H1 (cell line): ENCODE measurements around the gene ORC5. TPM values are rescaled to one million over a fixed set of nuclear protein-coding genes. Genes with fewer than 3 reads are reported as not detected.

Source experiments
- CTCF ChIA-PET: fragments of 300-600 bp; sonication (Branson Sonifier 250); formaldehyde crosslinking; loops from one replicate; lab custom pipeline; 2021; ENCODE audit not compliant: partially characterized antibody; lab: Charles Lee
- POLR2A ChIA-PET: fragments of 300-600 bp; sonication (Branson Sonifier 250); formaldehyde crosslinking; loops from one replicate; lab custom pipeline; 2021; ENCODE audit warnings: inconsistent platforms; ENCODE audit not compliant: partially characterized antibody; lab: Charles Lee
- DNase-seq, 2 experiments: peaks; one replicate each; pipeline versions ENCODE4 v3.0.0 to v3.0.0-alpha.2; 2010 to 2022; ENCODE audit warnings: low spot score in 2 of 2, low read depth in 1 of 2, mixed read lengths in 1 of 2
- FAIRE-seq: peaks from 2 replicates; lab custom pipeline; 2011; peaks lifted over from hg19 to GRCh38; lab: Jason Lieb, UNC
- H2AFZ ChIP-seq: 2 replicates; pipeline ENCODE4 v1.8.1; 2012; ENCODE audit warnings: low read length, inconsistent platforms
- H2AK5ac ChIP-seq: 2 replicates; pipeline ENCODE4 v1.6.1; 2013; ENCODE audit warnings: low read depth, low read length
- H2BK120ac ChIP-seq: replicated peaks from 2 replicates; pipeline ENCODE3; 2013; ENCODE audit warnings: low read depth, low read length, inconsistent platforms
- H2BK12ac ChIP-seq: 2 replicates; pipeline ENCODE4 v1.6.1; 2013; ENCODE audit warnings: low read depth, low read length
- H2BK15ac ChIP-seq: 2 replicates; pipeline ENCODE4 v1.6.1; 2013; ENCODE audit warnings: low read length
- H2BK20ac ChIP-seq: 2 replicates; pipeline ENCODE4 v1.6.1; 2013; ENCODE audit warnings: low read length
- H2BK5ac ChIP-seq: 2 replicates; pipeline ENCODE4 v1.6.1; 2013; ENCODE audit warnings: low read depth, low read length
- H3K14ac ChIP-seq: 2 replicates; pipeline ENCODE4 v1.6.1; 2013; ENCODE audit warnings: inconsistent platforms; ENCODE audit not compliant: insufficient read length
- H3K18ac ChIP-seq: 2 replicates; pipeline ENCODE4 v1.6.1; 2013; ENCODE audit warnings: low read length; ENCODE audit errors: extremely low read depth
- H3K23ac ChIP-seq: 2 replicates; pipeline ENCODE4 v1.6.1; 2013; ENCODE audit warnings: inconsistent platforms; ENCODE audit not compliant: insufficient read length
- H3K23me2 ChIP-seq: 2 replicates; pipeline ENCODE4 v1.6.1; 2013; ENCODE audit warnings: low read depth, low read length
- H3K27ac ChIP-seq: 2 replicates; pipeline ENCODE4 v1.6.1; 2011; ENCODE audit warnings: low read depth, low read length, inconsistent platforms
- H3K27me3 ChIP-seq, 4 experiments: replicated peaks in 1 of 4; 1 replicate in 1 of 4; 2 replicates in 3 of 4; pipeline versions ENCODE4 v1.6.1 to v1.8.1; 2011 to 2013; ENCODE audit warnings: low read length in 3 of 4, mild to moderate bottlenecking in 3 of 4, inconsistent platforms in 2 of 4, mixed read lengths in 2 of 4, moderate library complexity in 1 of 4; ENCODE audit not compliant: control insufficient read depth in 3 of 4, insufficient read depth in 3 of 4; ENCODE audit errors: extremely low read depth in 1 of 4
- H3K36me3 ChIP-seq, 4 experiments: 2 replicates each; pipeline versions ENCODE4 v1.6.1 to v1.8.1; 2011 to 2013; ENCODE audit warnings: mild to moderate bottlenecking in 4 of 4, low read length in 3 of 4, moderate library complexity in 2 of 4, control low read depth in 1 of 4, inconsistent platforms in 1 of 4; ENCODE audit not compliant: insufficient read depth in 4 of 4, control insufficient read depth in 2 of 4
- H3K4ac ChIP-seq: replicated peaks from 2 replicates; pipeline ENCODE3; 2013; ENCODE audit warnings: low read length, low read depth, mixed read lengths, inconsistent platforms; ENCODE audit not compliant: insufficient read length
- H3K4me1 ChIP-seq, 4 experiments: replicated peaks in 1 of 4; 1 replicate in 1 of 4; 2 replicates in 3 of 4; pipeline versions ENCODE4 v1.6.1 to v1.8.1; 2011 to 2013; ENCODE audit warnings: low read length in 3 of 4, inconsistent platforms in 2 of 4, mixed read lengths in 1 of 4; ENCODE audit not compliant: insufficient read depth in 4 of 4, control insufficient read depth in 3 of 4
- H3K4me2 ChIP-seq, 2 experiments: 2 replicates each; pipeline versions ENCODE4 v1.6.1 to v1.8.1; 2011 to 2013; ENCODE audit warnings: low read depth in 2 of 2, low read length in 2 of 2, control low read depth in 1 of 2, inconsistent platforms in 1 of 2, mild to moderate bottlenecking in 1 of 2; ENCODE audit not compliant: insufficient read depth in 1 of 2
- H3K4me3 ChIP-seq, 4 experiments: fragments of 200-600, 300-600 bp in 1 of 4; sonication (generic), shearing (Covaris generic), sonication (Bioruptor Twin) in 1 of 4; 2 replicates each; pipeline versions ENCODE4 v1.5.1 to v1.8.1; 2011 to 2016; ENCODE audit warnings: low read length in 4 of 4, low read depth in 3 of 4, control low read depth in 2 of 4, inconsistent platforms in 2 of 4, mild to moderate bottlenecking in 2 of 4, mixed read lengths in 1 of 4, moderate library complexity in 1 of 4; ENCODE audit not compliant: insufficient read depth in 2 of 4; ENCODE audit errors: extremely low read depth in 1 of 4
- H3K56ac ChIP-seq: replicated peaks from 2 replicates; pipeline ENCODE3; 2013; ENCODE audit warnings: low read depth, mild to moderate bottlenecking, mixed read lengths, low read length, inconsistent platforms; ENCODE audit not compliant: insufficient read length
- H3K79me1 ChIP-seq: 2 replicates; pipeline ENCODE4 v1.6.1; 2013; ENCODE audit warnings: low read depth, low read length, control low read depth
- H3K79me2 ChIP-seq, 2 experiments: 2 replicates each; pipeline versions ENCODE4 v1.6.1 to v1.8.1; 2012 to 2013; ENCODE audit warnings: low read length in 2 of 2, mild to moderate bottlenecking in 2 of 2, inconsistent platforms in 1 of 2; ENCODE audit not compliant: insufficient read depth in 2 of 2, control insufficient read depth in 1 of 2
- H3K9ac ChIP-seq, 4 experiments: replicated peaks in 1 of 4; 1 replicate in 1 of 4; 2 replicates in 3 of 4; pipeline versions ENCODE4 v1.6.1 to v1.8.1; 2011 to 2013; ENCODE audit warnings: low read depth in 3 of 4, low read length in 3 of 4, control low read depth in 2 of 4, mild to moderate bottlenecking in 2 of 4, moderate library complexity in 2 of 4, inconsistent platforms in 1 of 4; ENCODE audit errors: extremely low read depth in 1 of 4
- H3K9me3 ChIP-seq, 2 experiments: 2 replicates each; pipeline versions ENCODE4 v1.6.1 to v1.8.1; 2012 to 2013; ENCODE audit warnings: mild to moderate bottlenecking in 2 of 2, moderate library complexity in 2 of 2, control low read depth in 1 of 2, inconsistent platforms in 1 of 2, low read depth in 1 of 2, low read length in 1 of 2, mixed read lengths in 1 of 2; ENCODE audit not compliant: insufficient read depth in 2 of 2
- H4K20me1 ChIP-seq, 2 experiments: replicated peaks in 1 of 2; 2 replicates each; pipeline versions ENCODE3 to v1.8.1; 2011 to 2013; ENCODE audit warnings: inconsistent platforms in 2 of 2, low read length in 2 of 2, mild to moderate bottlenecking in 1 of 2; ENCODE audit not compliant: insufficient read depth in 2 of 2, control insufficient read depth in 1 of 2
- H4K5ac ChIP-seq: 2 replicates; pipeline ENCODE4 v1.6.1; 2013; ENCODE audit warnings: low read length, low read depth, mixed read lengths, inconsistent platforms; ENCODE audit not compliant: insufficient read length
- H4K8ac ChIP-seq: 2 replicates; pipeline ENCODE4 v1.8.0; 2013; ENCODE audit warnings: mild to moderate bottlenecking, moderate library complexity, low read length, inconsistent platforms; ENCODE audit not compliant: insufficient read depth; ENCODE audit errors: extremely low read depth
- H4K91ac ChIP-seq: replicated peaks from 2 replicates; pipeline ENCODE3; 2013; ENCODE audit warnings: low read length, mixed read lengths, inconsistent platforms; ENCODE audit not compliant: insufficient read length
- BCL11A ChIP-seq, 2 experiments: IDR thresholded peaks; one replicate each; pipeline ENCODE4 v1.6.1; 2011; ENCODE audit warnings: low read depth in 2 of 2, low read length in 2 of 2, mild to moderate bottlenecking in 2 of 2
- CHD2 ChIP-seq: IDR thresholded peaks from 2 replicates; pipeline ENCODE4 v1.6.1; 2012; ENCODE audit warnings: low read length, improper control_type of control experiment
- E2F6 ChIP-seq: IDR thresholded peaks from 2 replicates; pipeline ENCODE4 v1.6.1; 2012; ENCODE audit warnings: inconsistent platforms
- EGR1 ChIP-seq: IDR thresholded peaks from 2 replicates; pipeline ENCODE4 v1.6.1; 2011; ENCODE audit warnings: low read depth, low read length, borderline replicate concordance
- JUND ChIP-seq: IDR thresholded peaks from 2 replicates; pipeline ENCODE4 v1.6.1; 2011; ENCODE audit warnings: mild to moderate bottlenecking, improper control_type of control experiment, low read length
- KDM4A ChIP-seq: IDR thresholded peaks from one replicate; pipeline ENCODE4 v1.7.1; 2012; ENCODE audit warnings: low read depth, mild to moderate bottlenecking, moderate library complexity, low read length, inconsistent platforms; ENCODE audit not compliant: severe bottlenecking
- MAX ChIP-seq: IDR thresholded peaks from 2 replicates; pipeline ENCODE4 v1.6.1; 2012; ENCODE audit warnings: inconsistent platforms
- NANOG ChIP-seq: IDR thresholded peaks from 2 replicates; pipeline ENCODE4 v1.6.1; 2011; ENCODE audit warnings: low read length, low read depth, mild to moderate bottlenecking, inconsistent platforms; ENCODE audit not compliant: insufficient read depth, poor library complexity, severe bottlenecking
- PHF8 ChIP-seq: fragments of 200-600 bp; sonication (generic); conservative IDR thresholded peaks from 2 replicates; pipeline ENCODE4 v1.7.1; 2012; ENCODE audit warnings: low read depth, mild to moderate bottlenecking, inconsistent platforms, low read length, moderate library complexity
- SAP30 ChIP-seq: fragments of 300-600 bp; sonication (generic); IDR thresholded peaks from 2 replicates; pipeline ENCODE4 v1.7.1; 2012; ENCODE audit warnings: low read length, moderate library complexity, mild to moderate bottlenecking, inconsistent platforms; ENCODE audit not compliant: insufficient read depth, insufficient replicate concordance
- TAF1 ChIP-seq: IDR thresholded peaks from 2 replicates; pipeline ENCODE4 v1.6.1; 2011; ENCODE audit warnings: mild to moderate bottlenecking, low read depth, low read length
- TEAD4 ChIP-seq: IDR thresholded peaks from 2 replicates; pipeline ENCODE4 v1.6.1; 2012; ENCODE audit warnings: low read depth, low read length, inconsistent platforms, mixed read lengths
- WGBS, 2 experiments: shearing (Covaris generic) in 1 of 2; methylation state at CpG; one replicate each; pipeline versions ENCODE4 v1.1.6 to v1.1.7; 2013 to 2015; ENCODE audit warnings: low lambda C conversion rate in 2 of 2, mixed read lengths in 2 of 2, inconsistent platforms in 1 of 2, low coverage in 1 of 2, missing lambda C conversion rate in 1 of 2; ENCODE audit not compliant: insufficient replicate concordance in 2 of 2, insufficient coverage in 1 of 2, insufficient read length in 1 of 2; ENCODE audit errors: extremely low coverage in 1 of 2, missing lambda C conversion rate in 1 of 2; 5-methylcytosine and 5-hydroxymethylcytosine counted together
- polyA plus RNA-seq, 7 experiments: library from polyadenylated mRNA; depleted of rRNA in 3 of 7; stranded (reverse) in 5 of 7; unstranded in 2 of 7; fragments of >200 nt in 5 of 7; fragments of 200-250 nt in 2 of 7; gene quantifications; 1 replicate in 5 of 7; 2 replicates in 1 of 7; 4 replicates in 1 of 7; pipeline versions ENCODE4 v1.2.1 to v1.2.3, GENCODE V29; 2011 to 2013; ENCODE audit warnings: missing spikeins in 2 of 7, mixed read lengths in 2 of 7
- total RNA-seq: library from RNA; stranded (reverse); fragmentation: NEBNext Ultra II Directional; extraction: Animal tissue kit (Norgen Biotek cat#: 25700); gene quantifications from 2 replicates; pipeline ENCODE4 v1.2.1, GENCODE V29; 2021

Gene ORC5
- total and polyA plus RNA-seq, 2 of the 8 experiments (the other 6 are each of a cell fraction or from before 2014, with no cell fraction given), result 7.7 to 19.9 TPM

GRCh38 chr7:104196161-104196560 is 11.7 kb downstream of the ORC5 start:
- H4K91ac ChIP-seq, result no peak overlapping the region
- ChIA-PET POLR2A (no interaction called here), CTCF (no interaction called here)
- peaks cover 0 to 52% (median 27%) of the 10 kb centered on the region in 4 experiments; a peak in 7 of 8 replicates for H3K36me3 ChIP-seq
- H3K27ac ChIP-seq, result no peak overlapping the region
- H3K4me2 ChIP-seq, result no peak overlapping the region
- no peaks in the 10 kb centered on the region for H3K27me3 ChIP-seq
- H2BK15ac ChIP-seq, result no peak overlapping the region
- no peaks in the 10 kb centered on the region for H3K79me1 ChIP-seq
- WGBS, 2 experiments, result 95% methylated on average over 2 of the region's 2 CpGs; no CpG with 5 or more reads in 1 of the 2 experiments
- no peak overlapping the region for H3K4me3 ChIP-seq
- TF ChIP-seq BCL11A (IDR thresholded peaks at IDR 0.05; ENCODE audit: low read depth in 2 of 2, low read length in 2 of 2) (no peak), MAX (no peak), E2F6 (no peak), NANOG (no peak), KDM4A (no peak), CHD2 (no peak), TEAD4 (no peak), EGR1 (no peak), SAP30 (no peak), PHF8 (no peak), JUND (no peak), TAF1 (no peak)
- H2BK5ac ChIP-seq, result no peak overlapping the region
- H3K79me2 ChIP-seq, result no peaks in the 10 kb centered on the region
- H4K8ac ChIP-seq, result no peak overlapping the region
- no peak overlapping the region for H2AFZ ChIP-seq
- H3K56ac ChIP-seq, result no peak overlapping the region
- H2BK20ac ChIP-seq, result no peak overlapping the region
- H3K4me1 ChIP-seq, result no peaks in the 10 kb centered on the region
- H2AK5ac ChIP-seq, result no peak overlapping the region
- FAIRE-seq (no peak), DNase-seq (no peak)
- no peak overlapping the region for H3K23ac ChIP-seq
- no peak overlapping the region for H4K5ac ChIP-seq
- H3K18ac ChIP-seq, result no peak overlapping the region
- peaks cover 0 to 8% of the 10 kb centered on the region in 2 experiments; a peak in 1 of 4 replicates for H3K9me3 ChIP-seq
- no peaks in the 10 kb centered on the region for H3K23me2 ChIP-seq
- H2BK12ac ChIP-seq, result no peak overlapping the region
- no peak overlapping the region for H3K4ac ChIP-seq
- no peak overlapping the region for H3K14ac ChIP-seq
- no peak overlapping the region for H2BK120ac ChIP-seq
- H4K20me1 ChIP-seq, result peaks cover 0 to 1% of the 10 kb centered on the region in 2 experiments
- no peak overlapping the region for H3K9ac ChIP-seq
